K562 (cell line): ENCODE results near the gene CYLD. TPM values are rescaled to one million over a fixed set of nuclear protein-coding genes. Genes with fewer than 3 reads are reported as not detected.

ENCODE experiments used
- ATAC-seq: fragments of 200-7000 bp; cut with Tn5 transposase; 3 replicates; pipeline ENCODE4 v1.9.1; 2020; ENCODE audit warnings: moderate library complexity
- BruUV-seq: library from RNA; stranded (reverse); fragments of 400-500 nt; replicated peaks from 2 replicates; lab custom pipeline; 2021; lab: Mats Ljungman, UMichigan
- CTCF ChIA-PET: fragments of 300-600 bp; formaldehyde crosslinking; extraction: SDS; loops from one replicate; lab custom pipeline; 2021; ENCODE audit warnings: low intra/inter-chr PET ratio; lab: Yijun Ruan, JAX
- POLR2A ChIA-PET: fragments of 300-600, 350-650 bp; sonication (Branson Sonifier 250); formaldehyde crosslinking; extraction: SDS; loops from one replicate; lab custom pipeline; 2021; ENCODE audit warnings: antibody characterized with exemption, inconsistent platforms; lab: Yijun Ruan, JAX
- DNase-seq, 4 experiments: peaks; one replicate each; pipeline versions ENCODE4 v3.0.0 to v3.0.0-alpha.2; 2011 to 2018; ENCODE audit warnings: low spot score in 3 of 4, mixed read lengths in 3 of 4; ENCODE audit errors: extremely low read depth in 1 of 4
- FAIRE-seq: peaks from 2 replicates; lab custom pipeline; 2011; peaks lifted over from hg19 to GRCh38; lab: Jason Lieb, UNC
- H2AFZ ChIP-seq: 2 replicates; pipeline ENCODE4 v1.6.0; 2011; ENCODE audit warnings: low read depth, low read length, control low read depth, inconsistent platforms
- H3K27ac ChIP-seq: fragments of 200-600 bp; 3 replicates; pipeline ENCODE4 v1.8.0; 2011; ENCODE audit warnings: low read depth, mild to moderate bottlenecking, control low read depth, inconsistent platforms, low read length, moderate library complexity, mixed read lengths; ENCODE audit errors: extremely low read depth
- H3K27me3 ChIP-seq, 2 experiments: fragments of 300-600 bp in 1 of 2; 2 replicates in 1 of 2; 3 replicates in 1 of 2; pipeline versions ENCODE4 v1.6.0 to v1.8.0; 2011; ENCODE audit warnings: inconsistent platforms in 2 of 2, low read length in 2 of 2, mild to moderate bottlenecking in 1 of 2, mixed read lengths in 1 of 2, moderate library complexity in 1 of 2; ENCODE audit not compliant: control insufficient read depth in 2 of 2, insufficient read depth in 2 of 2
- H3K36me3 ChIP-seq: fragments of 300-600 bp; 3 replicates; pipeline ENCODE4 v1.8.0; 2011; ENCODE audit warnings: mild to moderate bottlenecking, low read length, inconsistent platforms; ENCODE audit not compliant: control insufficient read depth, insufficient read depth
- H3K4me1 ChIP-seq, 2 experiments: fragments of 200-600 bp in 1 of 2; replicated peaks in 1 of 2; 2 replicates in 1 of 2; 3 replicates in 1 of 2; pipeline versions ENCODE4 v1.5.1 to v1.8.0; 2011; ENCODE audit warnings: inconsistent platforms in 2 of 2, low read length in 2 of 2, mild to moderate bottlenecking in 1 of 2, mixed read lengths in 1 of 2, moderate library complexity in 1 of 2; ENCODE audit not compliant: control insufficient read depth in 2 of 2, insufficient read depth in 2 of 2
- H3K4me2 ChIP-seq: 2 replicates; pipeline ENCODE4 v1.6.1; 2011; ENCODE audit warnings: low read length, control low read depth, inconsistent platforms, mixed read lengths; ENCODE audit not compliant: insufficient read depth
- H3K4me3 ChIP-seq: fragments of 200-600 bp; sonication (generic), shearing (Covaris generic); 2 replicates; pipeline ENCODE4 v1.5.1; 2016; ENCODE audit warnings: control low read depth, inconsistent platforms
- H3K79me2 ChIP-seq: fragments of 200-600 bp; 3 replicates; pipeline ENCODE4 v1.8.0; 2011; ENCODE audit warnings: low read length, inconsistent platforms; ENCODE audit not compliant: control insufficient read depth, insufficient read depth
- H3K9ac ChIP-seq, 2 experiments: 2 replicates each; pipeline versions ENCODE4 v1.6.0 to v1.6.1; 2011; ENCODE audit warnings: low read depth in 2 of 2, low read length in 2 of 2, control low read depth in 1 of 2, inconsistent platforms in 1 of 2, mild to moderate bottlenecking in 1 of 2, mixed read lengths in 1 of 2; ENCODE audit not compliant: insufficient read depth in 1 of 2
- H3K9me1 ChIP-seq: one replicate; pipeline ENCODE4 v1.6.0; 2011; ENCODE audit warnings: inconsistent platforms, mild to moderate bottlenecking, low read length, moderate library complexity; ENCODE audit not compliant: control insufficient read depth, insufficient read depth
- H3K9me3 ChIP-seq: replicated peaks from 2 replicates; pipeline ENCODE4 v1.5.1; 2011; ENCODE audit warnings: low read depth, low read length, inconsistent platforms; ENCODE audit not compliant: control insufficient read depth, insufficient read depth
- H4K20me1 ChIP-seq: replicated peaks from 2 replicates; pipeline ENCODE4 v1.6.1; 2011; ENCODE audit warnings: low read length, inconsistent platforms, mixed read lengths; ENCODE audit not compliant: control insufficient read depth, insufficient read depth
- AFF4 ChIP-seq: sonication (generic); formaldehyde crosslinking; IDR thresholded peaks from 2 replicates; pipeline ENCODE4 v1.8.0; 2023; ENCODE audit warnings: mild to moderate bottlenecking, missing genetic modification reagents
- CBX1 ChIP-seq: sonication (generic); IDR thresholded peaks from 2 replicates; pipeline ENCODE4 v1.6.1; 2016; ENCODE audit warnings: antibody characterized with exemption, low read depth, mild to moderate bottlenecking
- EZH2 ChIP-seq: IDR thresholded peaks from 2 replicates; pipeline ENCODE4 v1.6.1; 2012; ENCODE audit warnings: low read depth, mild to moderate bottlenecking, inconsistent platforms, low read length, borderline replicate concordance
- GABPA ChIP-seq: fragments of 200-800 bp; sonication (Bioruptor generic); conservative IDR thresholded peaks from 2 replicates; pipeline ENCODE4 v1.6.1; 2016; ENCODE audit warnings: low read depth, missing genetic modification characterization, missing compliant biosample characterization
- NR2C2 ChIP-seq, 2 experiments: fragments of 200-800 bp in 1 of 2; sonication (Bioruptor generic) in 1 of 2; sonication (generic) in 1 of 2; formaldehyde crosslinking in 1 of 2; IDR thresholded peaks; 2 replicates each; pipeline versions ENCODE4 v1.6.1 to v1.8.0; 2016 to 2022; ENCODE audit warnings: mild to moderate bottlenecking in 1 of 2, missing compliant biosample characterization in 1 of 2, missing genetic modification characterization in 1 of 2, missing genetic modification reagents in 1 of 2
- OTX1 ChIP-seq: fragments of 450-650 bp; formaldehyde crosslinking; IDR thresholded peaks from 2 replicates; pipeline ENCODE4 v1.4.0; 2022; ENCODE audit warnings: mild to moderate bottlenecking
- SPI1 ChIP-seq: IDR thresholded peaks from 2 replicates; pipeline ENCODE4 v1.6.1; 2011; ENCODE audit warnings: low read depth, low read length, control low read depth, borderline replicate concordance
- ZNF3 ChIP-seq: fragments of 250-450 bp; sonication (Bioruptor Pico); IDR thresholded peaks from 2 replicates; pipeline ENCODE4 v1.5.0; 2021; ENCODE audit warnings: mild to moderate bottlenecking, moderate library complexity
- ZNF785 ChIP-seq: fragments of 250-450 bp; sonication (Bioruptor Pico); IDR thresholded peaks from 2 replicates; pipeline ENCODE4 v1.4.0; 2020; ENCODE audit warnings: mild to moderate bottlenecking
- WGBS: fragments of 100-300 bp; shearing (Covaris generic); methylation state at CpG from one replicate; pipeline ENCODE4 v1.1.6; 2016; ENCODE audit warnings: low coverage, mixed read lengths; ENCODE audit not compliant: insufficient coverage; ENCODE audit errors: missing lambda C conversion rate; 5-methylcytosine and 5-hydroxymethylcytosine counted together
- in situ Hi-C: fragments of 300-500 bp; cut with MboI; formaldehyde crosslinking; loops from 4 replicates; pipeline ENCODE4 v1.15.0; 2018; ENCODE audit warnings: inconsistent platforms, mixed read lengths
- intact Hi-C: fragments of 100-400 bp; cut with micrococcal nuclease; formaldehyde crosslinking; loops from 2 replicates; pipeline ENCODE4 v1.14.2; 2022
- polyA plus RNA-seq, 8 experiments: library from polyadenylated mRNA; depleted of rRNA in 4 of 8; stranded (reverse) in 5 of 8; unstranded in 3 of 8; fragments of >200 nt; fragmentation: Nextera tagmentation in 2 of 8; fragmentation: Illumina TruSeq in 1 of 8; extraction: Ambion mirVana in 2 of 8; extraction: Trizol in 1 of 8; gene quantifications; 2 replicates each; pipeline versions ENCODE4 v1.2.1 to v1.2.3, GENCODE V29; 2011 to 2014; ENCODE audit warnings: inconsistent platforms in 1 of 8, missing spikeins in 1 of 8
- total RNA-seq, 7 experiments: library from RNA; depleted of rRNA in 6 of 7; stranded (reverse); fragments of >200 nt in 6 of 7; fragmentation: Illumina TruSeq in 2 of 7; extraction: Trizol in 2 of 7; gene quantifications; 2 replicates each; pipeline versions ENCODE4 v1.2.1 to v1.2.3, GENCODE V29; 2011 to 2021; ENCODE audit warnings: low replicate concordance in 1 of 7
- TF ChIP-seq, protein P1 (sequence below): sonication (generic); formaldehyde crosslinking; IDR thresholded peaks from 2 replicates; pipeline ENCODE4 v1.8.1; 2023; ENCODE audit warnings: mild to moderate bottlenecking, missing genetic modification reagents
- TF ChIP-seq, protein P2 (sequence below), 3 experiments: fragments of 200-800 bp in 1 of 3; fragments of 250-450 bp in 1 of 3; fragments of 450-650 bp in 1 of 3; sonication (Bioruptor Pico) in 1 of 3; sonication (Bioruptor generic) in 1 of 3; formaldehyde crosslinking in 1 of 3; IDR thresholded peaks; 2 replicates each; pipeline versions ENCODE4 v1.6.1 to v1.8.0; 2016 to 2022; ENCODE audit warnings: mild to moderate bottlenecking in 2 of 3, missing genetic modification characterization in 2 of 3, missing compliant biosample characterization in 1 of 3, moderate library complexity in 1 of 3

The CYLD gene
- total and polyA plus RNA-seq, 9 of the 15 experiments (the other 6 are each of a cell fraction or from before 2014, with no cell fraction given) = 3.4 to 7.4 (median 5.3) TPM

DNA sequence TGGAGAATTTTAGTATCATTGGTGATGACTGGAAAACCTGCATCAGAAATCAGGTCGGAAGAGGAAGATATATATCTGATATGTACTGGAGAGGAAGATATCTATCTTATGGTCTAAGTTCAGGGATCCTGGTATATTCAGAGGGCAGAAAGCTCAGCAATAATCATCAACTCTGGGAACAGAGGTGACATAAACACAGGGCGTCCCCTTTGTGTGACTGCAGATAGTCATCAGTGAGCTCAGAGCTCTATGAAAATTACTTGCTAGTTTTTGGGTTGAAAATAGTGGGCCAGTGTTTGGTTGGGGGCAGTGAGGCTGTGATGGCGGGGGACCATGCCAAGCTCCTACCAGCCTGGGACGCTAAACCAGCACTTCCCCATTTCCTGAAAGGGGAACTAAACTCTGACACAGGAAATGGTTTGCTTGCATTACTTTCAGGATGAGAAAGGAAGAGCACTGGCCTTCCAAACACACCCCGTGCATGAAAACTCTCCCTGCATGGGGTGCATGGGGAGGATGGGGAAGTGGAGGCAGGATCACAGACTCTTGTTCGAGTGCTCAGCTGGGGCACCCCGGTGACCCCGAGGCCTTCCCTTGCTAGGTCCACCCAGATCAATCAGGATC is 32.7 kb upstream of the CYLD start:
- peaks cover 0 to 13% of the 10 kb centered on the region in 2 experiments; a peak in 3 of 5 replicates for H3K4me1 ChIP-seq
- no peaks in the 10 kb centered on the region for H3K36me3 ChIP-seq
- intact Hi-C loops = no loop called here
- DNase-seq (no peak), ATAC-seq (no peak), FAIRE-seq (no peak)
- in situ Hi-C loops = no loop called here
- H3K9ac ChIP-seq = no peak overlapping the region
- H3K4me3 ChIP-seq = no peak overlapping the region
- no TSS peak for BruUV-seq
- POLR2A ChIA-PET = no interaction called here
- no peak overlapping the region for H2AFZ ChIP-seq
- no peak overlapping the region for H3K4me2 ChIP-seq
- H4K20me1 ChIP-seq = no peaks in the 10 kb centered on the region
- no peak overlapping the region for H3K27ac ChIP-seq
- WGBS = 4% methylated on average over 8 of the region's 8 CpGs
- H3K9me3 ChIP-seq = no peaks in the 10 kb centered on the region
- H3K79me2 ChIP-seq = no peaks in the 10 kb centered on the region
- CTCF ChIA-PET = no interaction called here
- H3K27me3 ChIP-seq = peaks cover 12 to 37% of the 10 kb centered on the region in 2 experiments; a peak in 4 of 5 replicates
- no peaks in the 10 kb centered on the region for H3K9me1 ChIP-seq
- TF ChIP-seq, protein P1, sequence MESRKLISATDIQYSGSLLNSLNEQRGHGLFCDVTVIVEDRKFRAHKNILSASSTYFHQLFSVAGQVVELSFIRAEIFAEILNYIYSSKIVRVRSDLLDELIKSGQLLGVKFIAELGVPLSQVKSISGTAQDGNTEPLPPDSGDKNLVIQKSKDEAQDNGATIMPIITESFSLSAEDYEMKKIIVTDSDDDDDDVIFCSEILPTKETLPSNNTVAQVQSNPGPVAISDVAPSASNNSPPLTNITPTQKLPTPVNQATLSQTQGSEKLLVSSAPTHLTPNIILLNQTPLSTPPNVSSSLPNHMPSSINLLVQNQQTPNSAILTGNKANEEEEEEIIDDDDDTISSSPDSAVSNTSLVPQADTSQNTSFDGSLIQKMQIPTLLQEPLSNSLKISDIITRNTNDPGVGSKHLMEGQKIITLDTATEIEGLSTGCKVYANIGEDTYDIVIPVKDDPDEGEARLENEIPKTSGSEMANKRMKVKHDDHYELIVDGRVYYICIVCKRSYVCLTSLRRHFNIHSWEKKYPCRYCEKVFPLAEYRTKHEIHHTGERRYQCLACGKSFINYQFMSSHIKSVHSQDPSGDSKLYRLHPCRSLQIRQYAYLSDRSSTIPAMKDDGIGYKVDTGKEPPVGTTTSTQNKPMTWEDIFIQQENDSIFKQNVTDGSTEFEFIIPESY (CRISPR knock-in tag) = no peak
- TF ChIP-seq EZH2 = no peak
- peak; percentile 95 for TF ChIP-seq SPI1
- TF ChIP-seq AFF4 (CRISPR knock-in tag) = no peak
- TF ChIP-seq GABPA = peak; percentile 60
- no peak for TF ChIP-seq OTX1 (CRISPR knock-in tag)
- no peak for TF ChIP-seq NR2C2 (CRISPR knock-in tag; IDR thresholded peaks at IDR 0.05)
- TF ChIP-seq NR2C2 (tag; IDR thresholded peaks at IDR 0.05) = peak; percentile 88
- TF ChIP-seq ZNF3 = no peak
- TF ChIP-seq CBX1 = no peak
- TF ChIP-seq ZNF785 (CRISPR knock-in tag) = no peak
- TF ChIP-seq, protein P2, sequence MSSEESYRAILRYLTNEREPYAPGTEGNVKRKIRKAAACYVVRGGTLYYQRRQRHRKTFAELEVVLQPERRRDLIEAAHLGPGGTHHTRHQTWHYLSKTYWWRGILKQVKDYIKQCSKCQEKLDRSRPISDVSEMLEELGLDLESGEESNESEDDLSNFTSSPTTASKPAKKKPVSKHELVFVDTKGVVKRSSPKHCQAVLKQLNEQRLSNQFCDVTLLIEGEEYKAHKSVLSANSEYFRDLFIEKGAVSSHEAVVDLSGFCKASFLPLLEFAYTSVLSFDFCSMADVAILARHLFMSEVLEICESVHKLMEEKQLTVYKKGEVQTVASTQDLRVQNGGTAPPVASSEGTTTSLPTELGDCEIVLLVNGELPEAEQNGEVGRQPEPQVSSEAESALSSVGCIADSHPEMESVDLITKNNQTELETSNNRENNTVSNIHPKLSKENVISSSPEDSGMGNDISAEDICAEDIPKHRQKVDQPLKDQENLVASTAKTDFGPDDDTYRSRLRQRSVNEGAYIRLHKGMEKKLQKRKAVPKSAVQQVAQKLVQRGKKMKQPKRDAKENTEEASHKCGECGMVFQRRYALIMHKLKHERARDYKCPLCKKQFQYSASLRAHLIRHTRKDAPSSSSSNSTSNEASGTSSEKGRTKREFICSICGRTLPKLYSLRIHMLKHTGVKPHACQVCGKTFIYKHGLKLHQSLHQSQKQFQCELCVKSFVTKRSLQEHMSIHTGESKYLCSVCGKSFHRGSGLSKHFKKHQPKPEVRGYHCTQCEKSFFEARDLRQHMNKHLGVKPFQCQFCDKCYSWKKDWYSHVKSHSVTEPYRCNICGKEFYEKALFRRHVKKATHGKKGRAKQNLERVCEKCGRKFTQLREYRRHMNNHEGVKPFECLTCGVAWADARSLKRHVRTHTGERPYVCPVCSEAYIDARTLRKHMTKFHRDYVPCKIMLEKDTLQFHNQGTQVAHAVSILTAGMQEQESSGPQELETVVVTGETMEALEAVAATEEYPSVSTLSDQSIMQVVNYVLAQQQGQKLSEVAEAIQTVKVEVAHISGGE (CRISPR knock-in tag; IDR thresholded peaks at IDR 0.05) = peak in 1 of 3 experiments; percentile 50; a peak in 1 of 6 replicates
